HG03571 (cell line): Measurements from ENCODE around the gene SPDYE16.
"Not testable (repeated sequence)": the region's sequence is repeated elsewhere in the genome, so short reads cannot be mapped to it uniquely, and the experiment has no call there.

Experiments used
- ATAC-seq: cut with Tn5 transposase; IDR thresholded peaks from one replicate; pipeline ENCODE4 v1.9.1; 2021; ENCODE audit not compliant: unreplicated experiment

Gene SPDYE16

GRCh38 chr7:76505168-76506080 lies 37.7 kb downstream of the SPDYE16 start:
- no peak for ATAC-seq

GRCh38 chr7:76504351-76505167 lies 38.5 kb downstream of the SPDYE16 start:
- ATAC-seq: not testable (repeated sequence)

GRCh38 chr7:76503244-76503643 lies 39.9 kb downstream of the SPDYE16 start:
- ATAC-seq: not testable (repeated sequence)

GRCh38 chr7:76502836-76503235 lies 40.3 kb downstream of the SPDYE16 start:
- ATAC-seq: not testable (repeated sequence)

- ATAC-seq: not testable (repeated sequence)
These were observed 40.9 kb downstream of the SPDYE16 start for GRCh38 chr7:76502224-76502623.

- ATAC-seq: not testable (repeated sequence)
These were observed 43.2 kb downstream of the SPDYE16 start for GRCh38 chr7:76499924-76500241.

GRCh38 chr7:76499201-76499923 lies 43.7 kb downstream of the SPDYE16 start:
- ATAC-seq: not testable (repeated sequence)

DNA sequence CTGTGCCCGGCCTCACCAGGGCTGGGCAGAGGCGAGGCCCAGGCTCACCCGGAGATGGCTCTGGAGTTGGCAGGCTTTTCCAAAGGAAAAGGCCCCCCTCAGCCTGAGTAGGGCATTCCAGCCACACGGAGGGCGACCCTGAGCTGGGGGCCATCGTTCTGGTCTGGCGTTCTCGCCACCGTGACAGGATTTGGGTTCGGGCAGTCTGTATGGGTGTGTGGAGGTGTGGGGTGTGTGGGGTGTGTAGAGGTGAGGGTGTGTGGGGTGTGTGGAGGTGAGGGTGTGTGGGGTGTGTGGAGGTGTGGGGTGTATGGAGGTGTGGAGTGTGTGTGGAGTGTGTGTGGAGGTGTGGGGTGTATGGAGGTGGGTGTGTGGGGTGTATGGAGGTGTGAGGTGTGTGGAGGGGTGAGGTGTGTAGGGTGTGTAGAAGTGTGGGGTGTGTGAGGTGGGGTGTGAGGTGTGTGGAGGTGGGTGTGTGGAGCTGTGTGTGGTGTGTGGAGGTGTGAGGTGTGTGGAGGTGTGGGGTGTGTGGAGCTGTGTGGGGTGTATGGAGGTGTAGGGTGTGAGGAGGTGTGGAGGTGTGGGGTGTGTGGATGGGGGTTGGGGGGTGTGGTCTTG lies 44.4 kb downstream of the SPDYE16 start:
- not testable (repeated sequence) for ATAC-seq

- ATAC-seq: not testable (repeated sequence)
These were observed 45.0 kb downstream of the SPDYE16 start for GRCh38 chr7:76497918-76498582.

GRCh38 chr7:76495717-76496116 lies 47.4 kb downstream of the SPDYE16 start:
- not testable (repeated sequence) for ATAC-seq

GRCh38 chr7:76492139-76492538 lies 51.0 kb downstream of the SPDYE16 start:
- ATAC-seq: not testable (repeated sequence)

GRCh38 chr7:76487969-76488368 lies 55.1 kb downstream of the SPDYE16 start:
- ATAC-seq: not testable (repeated sequence)

- ATAC-seq: peak; percentile 99
These were observed 56.5 kb downstream of the SPDYE16 start for GRCh38 chr7:76486618-76487017.

DNA sequence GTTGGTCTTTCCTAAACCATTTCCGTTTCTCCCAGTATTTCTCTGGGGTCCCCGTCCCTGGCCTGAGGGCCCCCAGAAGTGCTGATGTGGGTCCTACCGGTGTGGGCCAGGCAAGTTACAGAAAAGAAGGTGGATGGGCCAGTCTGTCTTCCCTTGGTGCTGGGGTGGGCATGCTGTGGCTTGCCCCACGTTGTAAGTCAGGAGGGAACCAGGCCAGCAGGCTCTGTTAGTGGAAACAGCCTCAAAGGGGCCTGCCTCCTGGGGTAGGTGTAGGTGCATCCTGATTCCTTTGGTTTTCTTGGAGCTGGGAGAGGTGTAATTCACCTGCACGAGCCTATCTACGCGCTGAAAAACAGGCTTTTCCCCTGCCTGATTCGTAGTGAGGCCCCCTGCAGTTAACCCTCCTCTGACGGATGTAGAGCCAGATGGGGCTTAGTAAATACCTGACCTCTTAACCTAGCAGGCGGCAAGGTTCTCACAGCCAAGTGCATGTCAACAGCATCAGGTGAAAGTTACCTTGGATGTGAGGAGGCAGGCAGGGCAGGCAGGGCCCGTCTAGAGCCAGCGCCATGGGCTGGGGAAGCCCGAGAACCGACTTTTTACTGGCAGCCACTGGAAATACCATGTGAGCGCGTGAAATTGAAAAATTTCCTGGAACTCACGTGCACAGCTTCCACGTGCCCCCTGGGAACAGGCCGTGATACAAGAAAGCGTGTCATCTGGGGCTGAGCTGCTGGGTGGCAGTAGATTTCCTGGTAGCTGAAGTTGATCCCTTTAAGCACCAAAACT lies 57.1 kb downstream of the SPDYE16 start:
- peak; percentile 1 for ATAC-seq

GRCh38 chr7:76484456-76484855 lies 58.6 kb downstream of the SPDYE16 start:
- ATAC-seq: not testable (repeated sequence)

- ATAC-seq: not testable (repeated sequence)
These were observed 60.0 kb downstream of the SPDYE16 start for GRCh38 chr7:76483081-76483480.

- not testable (repeated sequence) for ATAC-seq
These were observed 60.4 kb downstream of the SPDYE16 start for GRCh38 chr7:76482660-76483059.
